NCI-H2081 treated with DMSO at 0.1 percent for 48 hours (cell line): ENCODE data around the gene SCYL1.

ENCODE experiments used
- DNase-seq: peaks from one replicate; lab custom pipeline; 2025; lab: John Stamatoyannopoulos, UW

The SCYL1 gene

GRCh38 chr11:65571420-65571819 is 46.5 kb downstream of the SCYL1 start:
- DNase-seq, result no peak

- DNase-seq, result no peak
Measured at GRCh38 chr11:65571940-65572339, 47.1 kb downstream of the SCYL1 start.

- DNase-seq, result no peak
Measured at GRCh38 chr11:65572356-65573051, 47.6 kb downstream of the SCYL1 start, which contains the start of gene FAM89B. Gene FAM89B (plus strand): TSS chr11:65572538. CDS start chr11:65572670, 132 bp downstream.

GRCh38 chr11:65573391-65574079 is 48.7 kb downstream of the SCYL1 start:
- DNase-seq, result no peak

GRCh38 chr11:65574109-65574810 is 49.4 kb downstream of the SCYL1 start:
- no peak for DNase-seq

- DNase-seq, result peak; percentile 35
Measured at GRCh38 chr11:65574811-65575567, 50.1 kb downstream of the SCYL1 start.

GRCh38 chr11:65575568-65576231 is 50.8 kb downstream of the SCYL1 start, which contains the start of gene EHBP1L1:
Gene EHBP1L1 (plus strand): TSS chr11:65576053. CDS start chr11:65576303, 250 bp downstream.
- DNase-seq, result no peak

- DNase-seq, result no peak
Measured at GRCh38 chr11:65576232-65576866, 51.5 kb downstream of the SCYL1 start.

- no peak for DNase-seq
Measured at GRCh38 chr11:65576867-65577755, 52.2 kb downstream of the SCYL1 start.

- DNase-seq, result no peak
Measured at GRCh38 chr11:65577756-65578109, 52.9 kb downstream of the SCYL1 start.

GRCh38 chr11:65578134-65578533 is 53.3 kb downstream of the SCYL1 start:
- DNase-seq, result no peak

GRCh38 chr11:65578667-65579066 is 53.8 kb downstream of the SCYL1 start:
- DNase-seq, result no peak

GRCh38 chr11:65579291-65579690 is 54.4 kb downstream of the SCYL1 start:
- no peak for DNase-seq

- DNase-seq, result no peak
Measured at GRCh38 chr11:65580031-65580692, 55.3 kb downstream of the SCYL1 start.

- DNase-seq, result no peak
Measured at GRCh38 chr11:65580756-65581155, 55.9 kb downstream of the SCYL1 start.

- DNase-seq, result no peak
Measured at GRCh38 chr11:65581928-65582327, 57.0 kb downstream of the SCYL1 start.

GRCh38 chr11:65583589-65583988 is 58.7 kb downstream of the SCYL1 start:
- no peak for DNase-seq

- no peak for DNase-seq
Measured at GRCh38 chr11:65584106-65584505, 59.2 kb downstream of the SCYL1 start.

- no peak for DNase-seq
Measured at GRCh38 chr11:65584723-65585171, 59.9 kb downstream of the SCYL1 start.
